Measurements from ENCODE around the gene DEF6. TPM values are rescaled to one million over a fixed set of nuclear protein-coding genes. Genes with fewer than 3 reads are reported as not detected.

DEF6 gene
- total RNA-seq, 1 experiment from 2014 or later: 5.6 TPM

- Histone ChIP-seq H3K9ac (ENCODE audit: extremely low read depth, insufficient read length, low read length) (no peak overlapping the region), H2AFZ (ENCODE audit: low read length) (no peak overlapping the region), H3K4ac (ENCODE audit: low read depth, low read length) (no peak overlapping the region), H3K27ac (ENCODE audit: insufficient read length, low read depth, low read length) (no peak overlapping the region), H3K4me1 (ENCODE audit: insufficient read depth, low read length) (peaks cover 2% of the 10 kb centered on the region; the same call in 1 of the 2 replicates), H4K8ac (replicated peaks; ENCODE audit: insufficient read length, low read depth, low read length) (no peak overlapping the region), H3K79me2 (ENCODE audit: insufficient read depth, low read length) (no peaks in the 10 kb centered on the region), H2BK12ac (ENCODE audit: insufficient read length, low read depth, low read length) (no peak overlapping the region), H3K18ac (ENCODE audit: insufficient read length, low read depth, low read length) (no peak overlapping the region), H3K4me2 (ENCODE audit: insufficient read depth, insufficient read length, low read length) (no peak overlapping the region), H3K14ac (ENCODE audit: insufficient read depth, low read length) (no peak overlapping the region), H3K23ac (ENCODE audit: insufficient read length, low read depth, low read length) (no peak overlapping the region), H3K79me1 (ENCODE audit: insufficient read depth, low read depth, low read length, poor library complexity, severe bottlenecking) (no peaks in the 10 kb centered on the region), H4K91ac (ENCODE audit: insufficient read length, low read depth, low read length) (no peak overlapping the region), H2BK5ac (ENCODE audit: insufficient read length, low read length) (no peak overlapping the region), H3K27me3 (ENCODE audit: insufficient read depth, low read length) (no peaks in the 10 kb centered on the region), H3T11ph (ENCODE audit: low read length) (no peak overlapping the region), H3K56ac (ENCODE audit: insufficient read length, low read depth, low read length) (no peak overlapping the region), H4K20me1 (ENCODE audit: control insufficient read depth, insufficient read depth, insufficient read length) (no peaks in the 10 kb centered on the region), H2BK15ac (ENCODE audit: low read depth, low read length) (no peak overlapping the region), H3K23me2 (ENCODE audit: insufficient read length, low read depth, low read length, poor library complexity, severe bottlenecking) (no peaks in the 10 kb centered on the region), H2BK20ac (ENCODE audit: low read depth, low read length, poor library complexity, severe bottlenecking) (no peak overlapping the region), H2BK120ac (ENCODE audit: low read depth, low read length, poor library complexity, severe bottlenecking) (no peak overlapping the region), H2AK5ac (ENCODE audit: insufficient read length, low read length) (no peak overlapping the region), H4K5ac (ENCODE audit: insufficient read length, low read depth, low read length) (no peak overlapping the region), H3K9me3 (ENCODE audit: control insufficient read depth, low read depth, low read length) (no peaks in the 10 kb centered on the region)
- Mint-ChIP-seq H3K27me3 (ENCODE audit: low read depth) (no peaks in the 10 kb centered on the region; the same call in 1 of the 2 replicates), H3K27ac (no peak overlapping the region), H3K4me1 (peaks cover 7 to 11% of the 10 kb centered on the region in 2 experiments; a peak in 3 of 4 replicates), H3K4me3 (no peak overlapping the region), H3K36me3 (ENCODE audit: insufficient read depth in 1 of 3, low read depth in 3 of 3) (peaks cover 5 to 32% (median 30%) of the 10 kb centered on the region in 3 experiments; a peak in 6 of 7 replicates), H3K9me3 (no peaks in the 10 kb centered on the region)
- no peak for DNase-seq
- no CpG with 5 or more reads among the region's 3 CpGs for WGBS (ENCODE audit: extremely low coverage, insufficient read length, low lambda C conversion rate)
- TF ChIP-seq CTCF (conservative IDR thresholded peaks at IDR 0.05): no peak
Observed at GRCh38 chr6:35295521-35296315, 1.9 kb upstream of the DEF6 start.
